HEK293 (cell line): Measurements from ENCODE around the gene PCDHAC2.

Source experiments
- KLF16 ChIP-seq: fragments of 450-650 bp; formaldehyde crosslinking; IDR thresholded peaks from 2 replicates; pipeline ENCODE4 v1.5.1; 2017; ENCODE audit warnings: missing biosample characterization, missing genetic modification characterization
- ZFP37 ChIP-seq: fragments of 450-650 bp; formaldehyde crosslinking; IDR thresholded peaks from 2 replicates; pipeline ENCODE4 v1.5.1; 2016; ENCODE audit warnings: missing biosample characterization, missing genetic modification characterization
- ZNF510 ChIP-seq: fragments of 450-650 bp; formaldehyde crosslinking; IDR thresholded peaks from 2 replicates; pipeline ENCODE4 v1.5.1; 2018; ENCODE audit warnings: mild to moderate bottlenecking, missing genetic modification characterization, missing biosample characterization; ENCODE audit not compliant: insufficient replicate concordance
- TF ChIP-seq, protein P1 (sequence below): fragments of 450-650 bp; IDR thresholded peaks from 2 replicates; pipeline ENCODE4 v1.5.1; 2018; ENCODE audit warnings: missing biosample characterization, missing genetic modification characterization
- TF ChIP-seq, protein P2 (sequence below): fragments of 450-650 bp; formaldehyde crosslinking; IDR thresholded peaks from 2 replicates; pipeline ENCODE4 v1.5.1; 2016; ENCODE audit warnings: missing biosample characterization, missing genetic modification characterization

DNA sequence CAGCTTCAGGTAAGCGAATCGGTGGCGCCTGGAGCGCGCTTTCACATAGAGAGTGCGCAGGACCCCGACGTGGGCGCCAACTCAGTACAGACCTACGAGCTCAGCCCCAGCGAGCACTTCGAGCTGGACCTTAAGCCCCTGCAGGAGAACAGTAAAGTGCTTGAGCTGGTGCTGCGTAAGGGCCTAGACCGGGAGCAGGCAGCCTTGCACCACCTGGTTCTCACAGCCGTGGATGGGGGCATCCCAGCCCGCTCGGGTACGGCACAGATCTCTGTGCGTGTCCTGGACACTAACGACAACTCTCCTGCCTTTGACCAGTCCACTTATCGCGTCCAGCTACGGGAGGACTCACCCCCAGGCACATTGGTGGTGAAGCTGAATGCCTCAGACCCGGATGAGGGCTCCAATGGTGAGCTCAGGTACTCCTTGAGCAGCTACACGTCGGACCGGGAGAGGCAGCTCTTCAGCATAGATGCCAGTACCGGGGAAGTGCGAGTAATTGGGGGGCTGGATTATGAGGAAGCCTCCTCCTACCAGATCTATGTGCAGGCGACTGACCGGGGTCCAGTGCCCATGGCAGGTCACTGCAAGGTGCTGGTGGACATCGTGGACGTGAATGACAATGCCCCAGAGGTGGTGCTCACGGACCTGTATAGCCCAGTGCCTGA is 1.1 kb downstream of the PCDHAC2 start:
- TF ChIP-seq ZFP37 (tag by site-specific recombination) (no peak), KLF16 (tag by site-specific recombination) (no peak), ZNF510 (no peak)
- TF ChIP-seq, protein P1, sequence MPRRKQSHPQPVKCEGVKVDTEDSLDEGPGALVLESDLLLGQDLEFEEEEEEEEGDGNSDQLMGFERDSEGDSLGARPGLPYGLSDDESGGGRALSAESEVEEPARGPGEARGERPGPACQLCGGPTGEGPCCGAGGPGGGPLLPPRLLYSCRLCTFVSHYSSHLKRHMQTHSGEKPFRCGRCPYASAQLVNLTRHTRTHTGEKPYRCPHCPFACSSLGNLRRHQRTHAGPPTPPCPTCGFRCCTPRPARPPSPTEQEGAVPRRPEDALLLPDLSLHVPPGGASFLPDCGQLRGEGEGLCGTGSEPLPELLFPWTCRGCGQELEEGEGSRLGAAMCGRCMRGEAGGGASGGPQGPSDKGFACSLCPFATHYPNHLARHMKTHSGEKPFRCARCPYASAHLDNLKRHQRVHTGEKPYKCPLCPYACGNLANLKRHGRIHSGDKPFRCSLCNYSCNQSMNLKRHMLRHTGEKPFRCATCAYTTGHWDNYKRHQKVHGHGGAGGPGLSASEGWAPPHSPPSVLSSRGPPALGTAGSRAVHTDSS: no peak
- TF ChIP-seq, protein P2, sequence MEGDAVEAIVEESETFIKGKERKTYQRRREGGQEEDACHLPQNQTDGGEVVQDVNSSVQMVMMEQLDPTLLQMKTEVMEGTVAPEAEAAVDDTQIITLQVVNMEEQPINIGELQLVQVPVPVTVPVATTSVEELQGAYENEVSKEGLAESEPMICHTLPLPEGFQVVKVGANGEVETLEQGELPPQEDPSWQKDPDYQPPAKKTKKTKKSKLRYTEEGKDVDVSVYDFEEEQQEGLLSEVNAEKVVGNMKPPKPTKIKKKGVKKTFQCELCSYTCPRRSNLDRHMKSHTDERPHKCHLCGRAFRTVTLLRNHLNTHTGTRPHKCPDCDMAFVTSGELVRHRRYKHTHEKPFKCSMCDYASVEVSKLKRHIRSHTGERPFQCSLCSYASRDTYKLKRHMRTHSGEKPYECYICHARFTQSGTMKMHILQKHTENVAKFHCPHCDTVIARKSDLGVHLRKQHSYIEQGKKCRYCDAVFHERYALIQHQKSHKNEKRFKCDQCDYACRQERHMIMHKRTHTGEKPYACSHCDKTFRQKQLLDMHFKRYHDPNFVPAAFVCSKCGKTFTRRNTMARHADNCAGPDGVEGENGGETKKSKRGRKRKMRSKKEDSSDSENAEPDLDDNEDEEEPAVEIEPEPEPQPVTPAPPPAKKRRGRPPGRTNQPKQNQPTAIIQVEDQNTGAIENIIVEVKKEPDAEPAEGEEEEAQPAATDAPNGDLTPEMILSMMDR (tag by site-specific recombination): no peak
